GM12878 (cell line): ENCODE data around the gene EN1. TPM values are rescaled to one million over a fixed set of nuclear protein-coding genes. Genes with fewer than 3 reads are reported as not detected.

Source experiments
- CHD2 ChIP-seq: IDR thresholded peaks from 2 replicates; pipeline ENCODE4 v1.6.1; 2011; ENCODE audit warnings: low read depth, low read length, improper control_type of control experiment, borderline replicate concordance
- MYC ChIP-seq: IDR thresholded peaks from 2 replicates; pipeline ENCODE4 v1.6.1; 2011; ENCODE audit warnings: mild to moderate bottlenecking, low read length, moderate library complexity, inconsistent platforms; ENCODE audit not compliant: insufficient read depth, insufficient replicate concordance, insufficient read length, severe bottlenecking
- POU2F2 ChIP-seq: IDR thresholded peaks from 3 replicates; pipeline ENCODE4 v1.6.1; 2011; ENCODE audit warnings: low read depth, mild to moderate bottlenecking, low read length, borderline replicate concordance
- SIN3A ChIP-seq: IDR thresholded peaks from 2 replicates; pipeline ENCODE4 v1.6.1; 2012; ENCODE audit warnings: low read depth, low read length, improper control_type of control experiment
- SMC3 ChIP-seq: IDR thresholded peaks from 2 replicates; pipeline ENCODE4 v1.6.1; 2011; ENCODE audit warnings: low read length, improper control_type of control experiment, borderline replicate concordance
- SPI1 ChIP-seq: IDR thresholded peaks from 2 replicates; pipeline ENCODE4 v1.6.1; 2011; ENCODE audit warnings: low read depth, mild to moderate bottlenecking, low read length, moderate library complexity, borderline replicate concordance; ENCODE audit not compliant: insufficient read depth
- ZZZ3 ChIP-seq: IDR thresholded peaks from 2 replicates; pipeline ENCODE4 v1.6.1; 2011; ENCODE audit warnings: low read depth; ENCODE audit not compliant: control insufficient read depth, insufficient read length
- polyA plus RNA-seq, 11 experiments: library from polyadenylated mRNA; depleted of rRNA in 4 of 11; unstranded in 6 of 11; stranded (reverse) in 5 of 11; fragments of >200 nt; fragmentation: Nextera tagmentation in 4 of 11; fragmentation: Illumina TruSeq in 1 of 11; extraction: Ambion mirVana in 4 of 11; extraction: Trizol in 1 of 11; gene quantifications; 1 replicate in 1 of 11; 2 replicates in 10 of 11; pipeline versions ENCODE4 v1.2.1 to v1.2.3, GENCODE V29; 2011 to 2016; ENCODE audit warnings: inconsistent platforms in 2 of 11, missing spikeins in 2 of 11, low read depth in 1 of 11
- total RNA-seq, 4 experiments: library from RNA; depleted of rRNA in 3 of 4; stranded (reverse); fragments of >200 nt in 3 of 4; fragmentation: Illumina TruSeq in 1 of 4; extraction: Trizol in 1 of 4; gene quantifications; 2 replicates each; pipeline versions ENCODE4 v1.2.1 to v1.2.3, GENCODE V29; 2013 to 2021
- TF ChIP-seq, protein P1 (sequence below): IDR thresholded peaks from 2 replicates; pipeline ENCODE4 v1.6.1; 2011; ENCODE audit warnings: borderline replicate concordance, low read depth, mild to moderate bottlenecking, moderate library complexity, low read length; ENCODE audit not compliant: insufficient read depth, poor library complexity, severe bottlenecking
- TF ChIP-seq, protein P2 (sequence below): fragments of 450-650 bp; IDR thresholded peaks from 2 replicates; pipeline ENCODE4 v1.6.1; 2018; ENCODE audit warnings: borderline replicate concordance, mild to moderate bottlenecking; ENCODE audit not compliant: partially characterized antibody
- TF ChIP-seq, protein P3 (sequence below): fragments of 150-350 bp; IDR thresholded peaks from 2 replicates; pipeline ENCODE4 v1.6.1; 2014; ENCODE audit warnings: mild to moderate bottlenecking, low read depth, low read length

Gene EN1
- total and polyA plus RNA-seq, 10 of the 15 experiments (the other 5 are each of a cell fraction or from before 2014, with no cell fraction given): not detected

DNA sequence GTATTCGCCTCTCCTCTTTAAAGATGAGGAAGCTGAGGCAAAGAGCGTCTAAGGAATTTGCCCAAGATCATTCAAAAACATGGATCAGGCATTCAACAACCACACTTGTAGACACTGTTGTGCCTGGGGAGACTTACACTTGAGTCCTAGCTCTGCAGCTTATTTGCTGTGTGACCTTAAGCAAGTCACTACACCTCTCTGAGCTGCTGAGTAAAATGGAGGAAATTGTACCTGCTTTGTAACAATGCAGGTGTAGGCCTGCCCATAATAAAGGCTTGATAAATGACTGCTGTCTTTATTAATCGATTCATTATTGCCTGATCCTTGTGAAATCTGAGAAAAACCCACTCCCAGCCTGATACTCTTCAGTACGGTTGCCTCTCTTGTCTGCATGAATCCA is 30.8 kb downstream of the EN1 start (continued):
- TF ChIP-seq, protein P1, sequence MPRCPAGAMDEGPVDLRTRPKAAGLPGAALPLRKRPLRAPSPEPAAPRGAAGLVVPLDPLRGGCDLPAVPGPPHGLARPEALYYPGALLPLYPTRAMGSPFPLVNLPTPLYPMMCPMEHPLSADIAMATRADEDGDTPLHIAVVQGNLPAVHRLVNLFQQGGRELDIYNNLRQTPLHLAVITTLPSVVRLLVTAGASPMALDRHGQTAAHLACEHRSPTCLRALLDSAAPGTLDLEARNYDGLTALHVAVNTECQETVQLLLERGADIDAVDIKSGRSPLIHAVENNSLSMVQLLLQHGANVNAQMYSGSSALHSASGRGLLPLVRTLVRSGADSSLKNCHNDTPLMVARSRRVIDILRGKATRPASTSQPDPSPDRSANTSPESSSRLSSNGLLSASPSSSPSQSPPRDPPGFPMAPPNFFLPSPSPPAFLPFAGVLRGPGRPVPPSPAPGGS: no peak
- no peak for TF ChIP-seq SMC3
- no peak for TF ChIP-seq SIN3A
- TF ChIP-seq, protein P2, sequence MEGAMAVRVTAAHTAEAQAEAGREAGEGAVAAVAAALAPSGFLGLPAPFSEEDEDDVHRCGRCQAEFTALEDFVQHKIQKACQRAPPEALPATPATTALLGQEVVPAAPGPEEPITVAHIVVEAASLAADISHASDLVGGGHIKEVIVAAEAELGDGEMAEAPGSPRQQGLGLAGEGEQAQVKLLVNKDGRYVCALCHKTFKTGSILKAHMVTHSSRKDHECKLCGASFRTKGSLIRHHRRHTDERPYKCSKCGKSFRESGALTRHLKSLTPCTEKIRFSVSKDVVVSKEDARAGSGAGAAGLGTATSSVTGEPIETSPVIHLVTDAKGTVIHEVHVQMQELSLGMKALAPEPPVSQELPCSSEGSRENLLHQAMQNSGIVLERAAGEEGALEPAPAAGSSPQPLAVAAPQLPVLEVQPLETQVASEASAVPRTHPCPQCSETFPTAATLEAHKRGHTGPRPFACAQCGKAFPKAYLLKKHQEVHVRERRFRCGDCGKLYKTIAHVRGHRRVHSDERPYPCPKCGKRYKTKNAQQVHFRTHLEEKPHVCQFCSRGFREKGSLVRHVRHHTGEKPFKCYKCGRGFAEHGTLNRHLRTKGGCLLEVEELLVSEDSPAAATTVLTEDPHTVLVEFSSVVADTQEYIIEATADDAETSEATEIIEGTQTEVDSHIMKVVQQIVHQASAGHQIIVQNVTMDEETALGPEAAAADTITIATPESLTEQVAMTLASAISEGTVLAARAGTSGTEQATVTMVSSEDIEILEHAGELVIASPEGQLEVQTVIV: no peak
- no peak for TF ChIP-seq ZZZ3
- TF ChIP-seq, protein P3, sequence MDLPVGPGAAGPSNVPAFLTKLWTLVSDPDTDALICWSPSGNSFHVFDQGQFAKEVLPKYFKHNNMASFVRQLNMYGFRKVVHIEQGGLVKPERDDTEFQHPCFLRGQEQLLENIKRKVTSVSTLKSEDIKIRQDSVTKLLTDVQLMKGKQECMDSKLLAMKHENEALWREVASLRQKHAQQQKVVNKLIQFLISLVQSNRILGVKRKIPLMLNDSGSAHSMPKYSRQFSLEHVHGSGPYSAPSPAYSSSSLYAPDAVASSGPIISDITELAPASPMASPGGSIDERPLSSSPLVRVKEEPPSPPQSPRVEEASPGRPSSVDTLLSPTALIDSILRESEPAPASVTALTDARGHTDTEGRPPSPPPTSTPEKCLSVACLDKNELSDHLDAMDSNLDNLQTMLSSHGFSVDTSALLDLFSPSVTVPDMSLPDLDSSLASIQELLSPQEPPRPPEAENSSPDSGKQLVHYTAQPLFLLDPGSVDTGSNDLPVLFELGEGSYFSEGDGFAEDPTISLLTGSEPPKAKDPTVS: no peak
- no peak for TF ChIP-seq SPI1
- TF ChIP-seq CHD2: no peak
- no peak for TF ChIP-seq POU2F2
- no peak for TF ChIP-seq MYC
